GM18508 (cell line): Measurements from ENCODE around the gene TXN.
A peak's percentile ranks its signal among the peaks of the same experiment; 100 is the strongest.
"Not testable (repeated sequence)": the region's sequence is repeated elsewhere in the genome, so short reads cannot be mapped to it uniquely, and the experiment has no call there.

Source experiments
- ATAC-seq: cut with Tn5 transposase; IDR thresholded peaks from one replicate; pipeline ENCODE4 v1.9.1; 2021; ENCODE audit warnings: moderate number of reproducible peaks; ENCODE audit not compliant: insufficient read depth, unreplicated experiment

TXN gene

GRCh38 chr9:110257956-110258355, 1.6 kb upstream of the TXN start:
- no peak for ATAC-seq

GRCh38 chr9:110257097-110257841, 962 bp upstream of the TXN start:
- ATAC-seq, result no peak

GRCh38 chr9:110255463-110256379, 586 bp downstream of the TXN start:
- peak; percentile 3 for ATAC-seq

- no peak for ATAC-seq
These were observed 1.3 kb downstream of the TXN start for GRCh38 chr9:110255034-110255462.

GRCh38 chr9:110254500-110254899, 1.8 kb downstream of the TXN start:
- no peak for ATAC-seq

GRCh38 chr9:110252509-110253139, 3.7 kb downstream of the TXN start:
- no peak for ATAC-seq

GRCh38 chr9:110251770-110252169, 4.5 kb downstream of the TXN start:
- not testable (repeated sequence) for ATAC-seq

GRCh38 chr9:110251212-110251611, 5.1 kb downstream of the TXN start:
- ATAC-seq, result no peak

GRCh38 chr9:110249603-110250002, 6.7 kb downstream of the TXN start:
- no peak for ATAC-seq

- ATAC-seq, result no peak
These were observed 7.9 kb downstream of the TXN start for GRCh38 chr9:110248361-110248760.

- no peak for ATAC-seq
These were observed 10.1 kb downstream of the TXN start for GRCh38 chr9:110246214-110246613.

GRCh38 chr9:110244616-110245015, 11.7 kb downstream of the TXN start:
- ATAC-seq, result no peak

- no peak for ATAC-seq
These were observed 14.4 kb downstream of the TXN start for GRCh38 chr9:110241858-110242321.

- ATAC-seq, result no peak
These were observed 14.9 kb downstream of the TXN start for GRCh38 chr9:110241260-110241857.

- ATAC-seq, result no peak
These were observed 16.1 kb downstream of the TXN start for GRCh38 chr9:110240198-110240597.

GRCh38 chr9:110228321-110228720, 28.0 kb downstream of the TXN start:
- ATAC-seq, result no peak

GRCh38 chr9:110224583-110224982, 31.7 kb downstream of the TXN start:
- ATAC-seq, result no peak

- ATAC-seq, result no peak
These were observed 35.5 kb downstream of the TXN start for GRCh38 chr9:110220809-110221208.

GRCh38 chr9:110217656-110218099, 38.6 kb downstream of the TXN start:
- no peak for ATAC-seq

GRCh38 chr9:110214586-110215355, 41.5 kb downstream of the TXN start:
- no peak for ATAC-seq
